IPS DF 6.9 (cell line): Measurements from ENCODE around the gene DDX21.
"Not testable (repeated sequence)": the region's sequence is repeated elsewhere in the genome, so short reads cannot be mapped to it uniquely, and the experiment has no call there.

Experiments used
- DNase-seq: peaks from one replicate; pipeline ENCODE4 v3.0.0-alpha.2; 2013; ENCODE audit warnings: low read depth, low spot score
- H3K27ac ChIP-seq: one replicate; pipeline ENCODE4 v1.5.1; 2013; ENCODE audit warnings: low read length, control low read depth
- H3K27me3 ChIP-seq: 2 replicates; pipeline ENCODE4 v1.6.1; 2013; ENCODE audit warnings: mild to moderate bottlenecking, low read length; ENCODE audit not compliant: control insufficient read depth, insufficient read depth
- H3K36me3 ChIP-seq: 2 replicates; pipeline ENCODE4 v1.6.1; 2013; ENCODE audit warnings: low read length; ENCODE audit not compliant: control insufficient read depth, insufficient read depth
- H3K4me1 ChIP-seq: 2 replicates; pipeline ENCODE4 v1.6.1; 2013; ENCODE audit warnings: low read length; ENCODE audit not compliant: control insufficient read depth, insufficient read depth
- H3K4me3 ChIP-seq: 2 replicates; pipeline ENCODE4 v1.5.1; 2013; ENCODE audit warnings: mild to moderate bottlenecking, low read length
- H3K9me3 ChIP-seq: 2 replicates; pipeline ENCODE4 v1.6.1; 2013; ENCODE audit warnings: low read length, inconsistent platforms; ENCODE audit not compliant: control insufficient read depth, insufficient read depth
- WGBS: extraction: QIAGEN DNeasy Blood & Tissue Kit; methylation state at CpG from one replicate; pipeline ENCODE4 v1.1.7; 2013; ENCODE audit warnings: mixed read lengths, missing lambda C conversion rate; ENCODE audit not compliant: insufficient read length, insufficient coverage; 5-methylcytosine and 5-hydroxymethylcytosine counted together

The DDX21 gene

GRCh38 chr10:69009360-69009759 is 53.4 kb downstream of the DDX21 start:
- H3K4me3 ChIP-seq: no peak overlapping the region
- H3K36me3 ChIP-seq: peaks cover 4% of the 10 kb centered on the region; the same call in 1 of the 2 replicates
- no peaks in the 10 kb centered on the region for H3K4me1 ChIP-seq
- H3K27me3 ChIP-seq: no peaks in the 10 kb centered on the region
- WGBS: no CpG with 5 or more reads among the region's 2 CpGs
- H3K9me3 ChIP-seq: no peaks in the 10 kb centered on the region
- DNase-seq: no peak
- no peak overlapping the region for H3K27ac ChIP-seq

GRCh38 chr10:69010151-69010640 is 54.2 kb downstream of the DDX21 start:
- no peaks in the 10 kb centered on the region for H3K27me3 ChIP-seq
- H3K27ac ChIP-seq: no peak overlapping the region
- peaks cover 4% of the 10 kb centered on the region; the same call in 1 of the 2 replicates for H3K36me3 ChIP-seq
- no peaks in the 10 kb centered on the region for H3K4me1 ChIP-seq
- no peaks in the 10 kb centered on the region for H3K9me3 ChIP-seq
- WGBS: no CpG with 5 or more reads among the region's 1 CpG
- no peak overlapping the region for H3K4me3 ChIP-seq
- DNase-seq: no peak

GRCh38 chr10:69012778-69013177 is 56.8 kb downstream of the DDX21 start:
- WGBS: no CpG with 5 or more reads among the region's 2 CpGs

GRCh38 chr10:69014171-69014570 is 58.2 kb downstream of the DDX21 start:
- Histone ChIP-seq H3K36me3 (peaks cover 7% of the 10 kb centered on the region; the same call in 1 of the 2 replicates), H3K27ac (no peak overlapping the region), H3K27me3 (no peaks in the 10 kb centered on the region), H3K4me3 (no peak overlapping the region), H3K4me1 (no peaks in the 10 kb centered on the region), H3K9me3 (no peaks in the 10 kb centered on the region)
- no peak for DNase-seq
- no CpG with 5 or more reads among the region's 1 CpG for WGBS

More at GRCh38 chr10:69012778-69013177, 56.8 kb downstream of the DDX21 start:
- not testable (repeated sequence) for H3K27ac ChIP-seq, H3K4me1 ChIP-seq, H3K4me3 ChIP-seq, H3K36me3 ChIP-seq, H3K9me3 ChIP-seq, H3K27me3 ChIP-seq, DNase-seq

- no peak for DNase-seq
- no peaks in the 10 kb centered on the region for H3K9me3 ChIP-seq
- WGBS: no CpG with 5 or more reads among the region's 3 CpGs
- no peak overlapping the region for H3K27ac ChIP-seq
- no peaks in the 10 kb centered on the region for H3K4me1 ChIP-seq
- no peak overlapping the region for H3K4me3 ChIP-seq
- peaks cover 5% of the 10 kb centered on the region; the same call in 1 of the 2 replicates for H3K36me3 ChIP-seq
- no peaks in the 10 kb centered on the region for H3K27me3 ChIP-seq
These were observed 62.6 kb downstream of the DDX21 start for GRCh38 chr10:69018613-69019012.

- no CpG with 5 or more reads among the region's 19 CpGs for WGBS
- Histone ChIP-seq H3K27me3 (no peaks in the 10 kb centered on the region), H3K4me3 (no peak overlapping the region), H3K9me3 (no peaks in the 10 kb centered on the region), H3K36me3 (no peaks in the 10 kb centered on the region), H3K4me1 (no peaks in the 10 kb centered on the region), H3K27ac (no peak overlapping the region)
- DNase-seq: no peak
These were observed 66.6 kb downstream of the DDX21 start for GRCh38 chr10:69022611-69023010.

GRCh38 chr10:69025370-69025896 is 69.5 kb downstream of the DDX21 start:
- H3K9me3 ChIP-seq: no peaks in the 10 kb centered on the region
- H3K4me3 ChIP-seq: no peak overlapping the region
- H3K36me3 ChIP-seq: no peaks in the 10 kb centered on the region
- DNase-seq: no peak
- H3K27ac ChIP-seq: no peak overlapping the region
- no peaks in the 10 kb centered on the region for H3K4me1 ChIP-seq
- no peaks in the 10 kb centered on the region for H3K27me3 ChIP-seq
- no CpG with 5 or more reads among the region's 4 CpGs for WGBS

- Histone ChIP-seq H3K9me3 (no peaks in the 10 kb centered on the region), H3K36me3 (no peaks in the 10 kb centered on the region), H3K4me1 (no peaks in the 10 kb centered on the region), H3K27me3 (no peaks in the 10 kb centered on the region), H3K4me3 (no peak overlapping the region), H3K27ac (no peak overlapping the region)
- no peak for DNase-seq
- no CpG with 5 or more reads among the region's 4 CpGs for WGBS
These were observed 77.3 kb downstream of the DDX21 start for GRCh38 chr10:69033256-69033655.
